CD14-positive monocyte (primary cell): ENCODE data around the gene SLC45A3. TPM values are rescaled to one million over a fixed set of nuclear protein-coding genes. Genes with fewer than 3 reads are reported as not detected.

Experiments
- DNase-seq, 3 donors: peaks; one replicate each; pipeline ENCODE4 v3.0.0-alpha.2; 2011 to 2022
- H2AFZ ChIP-seq: 2 replicates; pipeline ENCODE4 v1.6.0; 2012; ENCODE audit warnings: mild to moderate bottlenecking, low read depth, low read length, inconsistent platforms; ENCODE audit not compliant: insufficient read depth, poor library complexity, severe bottlenecking
- H3K27ac ChIP-seq, 2 donors: 1 replicate in 1 of 2; 2 replicates in 1 of 2; pipeline ENCODE4 v1.5.1; 2012 to 2013; ENCODE audit warnings: low read length in 2 of 2, control low read depth in 1 of 2, inconsistent platforms in 1 of 2, low read depth in 1 of 2, mild to moderate bottlenecking in 1 of 2
- H3K27me3 ChIP-seq, 2 donors: one replicate each; pipeline versions ENCODE4 v1.6.0 to v1.6.1; 2011 to 2013; ENCODE audit warnings: low read length in 2 of 2; ENCODE audit not compliant: control insufficient read depth in 2 of 2, insufficient read depth in 2 of 2
- H3K36me3 ChIP-seq, 2 donors: replicated peaks in 1 of 2; 1 replicate in 1 of 2; 2 replicates in 1 of 2; pipeline versions ENCODE4 v1.5.1 to v1.6.1; 2012 to 2013; ENCODE audit warnings: low read length in 2 of 2, control low read depth in 1 of 2, inconsistent platforms in 1 of 2, mild to moderate bottlenecking in 1 of 2; ENCODE audit not compliant: insufficient read depth in 2 of 2, control insufficient read depth in 1 of 2
- H3K4me1 ChIP-seq, 2 donors: 1 replicate in 1 of 2; 2 replicates in 1 of 2; pipeline versions ENCODE4 v1.5.1 to v1.6.1; 2012 to 2013; ENCODE audit warnings: low read length in 2 of 2, control low read depth in 1 of 2, inconsistent platforms in 1 of 2, mild to moderate bottlenecking in 1 of 2, moderate library complexity in 1 of 2; ENCODE audit not compliant: insufficient read depth in 2 of 2, control insufficient read depth in 1 of 2
- H3K4me2 ChIP-seq: replicated peaks from 2 replicates; pipeline ENCODE3; 2012; ENCODE audit warnings: low read length, moderate library complexity, mild to moderate bottlenecking; ENCODE audit not compliant: poor library complexity, severe bottlenecking; ENCODE audit errors: extremely low read depth
- H3K4me3 ChIP-seq, 3 experiments: fragments of 200-600 bp in 1 of 3; sonication (generic) in 1 of 3; replicated peaks in 1 of 3; 1 replicate in 2 of 3; 2 replicates in 1 of 3; pipeline ENCODE4 v1.5.1; 2011 to 2013; ENCODE audit warnings: low read length in 3 of 3, mild to moderate bottlenecking in 3 of 3, control low read depth in 2 of 3, low read depth in 2 of 3, inconsistent platforms in 1 of 3, moderate library complexity in 1 of 3
- H3K79me2 ChIP-seq: 2 replicates; pipeline ENCODE4 v1.6.0; 2012; ENCODE audit warnings: mild to moderate bottlenecking, control low read depth, inconsistent platforms, low read length, moderate library complexity; ENCODE audit not compliant: insufficient read depth
- H3K9ac ChIP-seq: 2 replicates; pipeline ENCODE4 v1.6.0; 2017; ENCODE audit warnings: low read length, mild to moderate bottlenecking; ENCODE audit not compliant: insufficient read depth, poor library complexity, severe bottlenecking
- H3K9me3 ChIP-seq, 2 donors: replicated peaks in 1 of 2; 1 replicate in 1 of 2; 2 replicates in 1 of 2; pipeline versions ENCODE4 v1.5.1 to v1.6.1; 2012 to 2013; ENCODE audit warnings: low read length in 2 of 2, control low read depth in 1 of 2; ENCODE audit not compliant: control insufficient read depth in 1 of 2, insufficient read depth in 1 of 2
- H4K20me1 ChIP-seq: 2 replicates; pipeline ENCODE4 v1.6.0; 2012; ENCODE audit warnings: mild to moderate bottlenecking, low read length, control low read depth, moderate library complexity; ENCODE audit not compliant: insufficient read depth
- H3K27ac Mint-ChIP-seq, 7 donors: one replicate each; pipeline ENCODE4 v1.8.0; 2020; ENCODE audit warnings: mild to moderate bottlenecking in 7 of 7, mixed read lengths in 7 of 7, moderate library complexity in 6 of 7, inconsistent platforms in 2 of 7
- H3K27me3 Mint-ChIP-seq, 3 donors: one replicate each; pipeline ENCODE4 v1.8.0; 2021 to 2022; ENCODE audit warnings: low read depth in 3 of 3, mild to moderate bottlenecking in 3 of 3, mixed read lengths in 3 of 3, moderate library complexity in 3 of 3, inconsistent platforms in 1 of 3
- H3K36me3 Mint-ChIP-seq, 2 donors: one replicate each; pipeline ENCODE4 v1.8.0; 2020; ENCODE audit warnings: mixed read lengths in 2 of 2, inconsistent platforms in 1 of 2, mild to moderate bottlenecking in 1 of 2
- H3K4me1 Mint-ChIP-seq: one replicate; pipeline ENCODE4 v1.8.0; 2020; ENCODE audit warnings: mild to moderate bottlenecking, mixed read lengths
- H3K4me3 Mint-ChIP-seq, 2 donors: one replicate each; pipeline ENCODE4 v1.8.0; 2020; ENCODE audit warnings: mild to moderate bottlenecking in 2 of 2, mixed read lengths in 2 of 2, moderate library complexity in 1 of 2
- H3K9me3 Mint-ChIP-seq, 7 donors: one replicate each; pipeline ENCODE4 v1.8.0; 2020 to 2022; ENCODE audit warnings: mixed read lengths in 7 of 7, mild to moderate bottlenecking in 6 of 7, moderate library complexity in 6 of 7, inconsistent platforms in 2 of 7
- CTCF ChIP-seq: fragments of 200-600 bp; IDR thresholded peaks from one replicate; pipeline ENCODE4 v1.8.0; 2022; ENCODE audit warnings: antibody characterized with exemption, mild to moderate bottlenecking
- WGBS: methylation state at CpG from one replicate; pipeline ENCODE4 v1.1.5; 2013; ENCODE audit warnings: missing lambda C conversion rate; ENCODE audit not compliant: insufficient coverage; 5-methylcytosine and 5-hydroxymethylcytosine counted together
- intact Hi-C, 2 donors: fragments of 100-400 bp; cut with micrococcal nuclease; formaldehyde crosslinking; loops; one replicate each; pipeline versions ENCODE4 v1.15.0 to v1.15.1; 2023
- polyA plus RNA-seq, 3 donors: library from polyadenylated mRNA; depleted of rRNA in 1 of 3; unstranded in 2 of 3; stranded (reverse) in 1 of 3; fragments of 300-500 nt in 2 of 3; fragments of >200 nt in 1 of 3; fragmentation: Illumina TruSeq in 2 of 3; gene quantifications; 1 replicate in 2 of 3; 2 replicates in 1 of 3; pipeline ENCODE4 v1.2.3, GENCODE V29; 2012 to 2021

Gene SLC45A3
- polyA plus RNA-seq, 3 donors, result 0.11 to 0.61 TPM; not detected in 1

GRCh38 chr1:205701420-205701819 lies 21.1 kb upstream of the SLC45A3 start:
- H3K27ac ChIP-seq, result no peak overlapping the region
- H3K9me3 ChIP-seq, result no peaks in the 10 kb centered on the region
- H2AFZ ChIP-seq, result no peak overlapping the region
- no peak overlapping the region for H3K4me2 ChIP-seq
- Mint-ChIP-seq H3K27me3 (peaks cover 8 to 19% (median 18%) of the 10 kb centered on the region in 3 donors), H3K4me3 (no peak overlapping the region), H3K27ac (no peak overlapping the region), H3K36me3 (peaks cover 16 to 22% of the 10 kb centered on the region in 2 donors), H3K4me1 (peaks cover 23% of the 10 kb centered on the region), H3K9me3 (peaks cover 0 to 5% (median 0%) of the 10 kb centered on the region in 7 donors)
- H3K9ac ChIP-seq, result no peak overlapping the region
- H3K79me2 ChIP-seq, result no peaks in the 10 kb centered on the region
- no peak for DNase-seq
- H3K4me1 ChIP-seq, result peaks cover 17 to 22% of the 10 kb centered on the region in 2 donors
- no peak for TF ChIP-seq CTCF
- peaks cover 0 to 6% of the 10 kb centered on the region in 2 donors for H3K27me3 ChIP-seq
- intact Hi-C loops, result no loop called here
- H3K36me3 ChIP-seq, result no peaks in the 10 kb centered on the region
- no peak overlapping the region for H3K4me3 ChIP-seq
- H4K20me1 ChIP-seq, result no peaks in the 10 kb centered on the region
- 0% methylated on average over 1 of the region's 2 CpGs for WGBS

GRCh38 chr1:205700865-205701401 lies 20.6 kb upstream of the SLC45A3 start:
- Histone ChIP-seq H3K4me2 (no peak overlapping the region), H4K20me1 (no peaks in the 10 kb centered on the region), H3K79me2 (no peaks in the 10 kb centered on the region), H3K36me3 (no peaks in the 10 kb centered on the region), H2AFZ (no peak overlapping the region), H3K9ac (no peak overlapping the region), H3K4me3 (no peak overlapping the region), H3K27ac (no peak overlapping the region), H3K4me1 (peaks cover 16 to 19% of the 10 kb centered on the region in 2 donors), H3K27me3 (peaks cover 0 to 6% of the 10 kb centered on the region in 2 donors), H3K9me3 (no peaks in the 10 kb centered on the region)
- no peak for TF ChIP-seq CTCF
- no peak overlapping the region for H3K4me3 Mint-ChIP-seq
- H3K4me1 Mint-ChIP-seq, result peaks cover 20% of the 10 kb centered on the region
- WGBS, result 0% methylated on average over 1 of the region's 2 CpGs
- H3K27ac Mint-ChIP-seq, result no peak overlapping the region
- intact Hi-C loops, result no loop called here
- H3K9me3 Mint-ChIP-seq, result peaks cover 0 to 5% (median 0%) of the 10 kb centered on the region in 7 donors
- peaks cover 16 to 22% of the 10 kb centered on the region in 2 donors for H3K36me3 Mint-ChIP-seq
- peaks cover 12 to 23% (median 20%) of the 10 kb centered on the region in 3 donors for H3K27me3 Mint-ChIP-seq
- no peak for DNase-seq
